HUES6 (cell line): ENCODE measurements around the gene DNAJB4.
"Not testable (repeated sequence)": the region's sequence is repeated elsewhere in the genome, so short reads cannot be mapped to it uniquely, and the experiment has no call there.

Source experiments
- H3K27ac ChIP-seq: 2 replicates; pipeline ENCODE4 v1.7.0; 2013; ENCODE audit warnings: low read depth, mild to moderate bottlenecking, low read length, inconsistent platforms
- H3K27me3 ChIP-seq: 2 replicates; pipeline ENCODE4 v1.6.1; 2013; ENCODE audit warnings: low read length; ENCODE audit not compliant: control insufficient read depth, insufficient read depth
- H3K36me3 ChIP-seq: 2 replicates; pipeline ENCODE4 v1.6.1; 2013; ENCODE audit warnings: low read length; ENCODE audit not compliant: control insufficient read depth, insufficient read depth
- H3K4me1 ChIP-seq: 2 replicates; pipeline ENCODE4 v1.6.1; 2013; ENCODE audit warnings: low read length; ENCODE audit not compliant: control insufficient read depth, insufficient read depth
- H3K4me3 ChIP-seq: 2 replicates; pipeline ENCODE4 v1.5.1; 2013; ENCODE audit warnings: low read depth, low read length
- H3K9ac ChIP-seq: one replicate; pipeline ENCODE4 v1.6.1; 2013; ENCODE audit warnings: mild to moderate bottlenecking, low read length
- H3K9me3 ChIP-seq: 2 replicates; pipeline ENCODE4 v1.6.1; 2013; ENCODE audit warnings: low read depth, low read length; ENCODE audit not compliant: control insufficient read depth, insufficient read depth

DNAJB4 gene

GRCh38 chr1:77976433-77977076 lies 28.2 kb upstream of the DNAJB4 start:
- Histone ChIP-seq H3K36me3 (peaks cover 43% of the 10 kb centered on the region), H3K9ac (peak overlapping the region; percentile 15), H3K9me3 (no peaks in the 10 kb centered on the region), H3K4me1 (peaks cover 33% of the 10 kb centered on the region), H3K27ac (peak overlapping the region; percentile 29; the same call in 1 of the 2 replicates), H3K4me3 (peak overlapping the region; percentile 94), H3K27me3 (no peaks in the 10 kb centered on the region)

- peak overlapping the region; percentile 96 for H3K27ac ChIP-seq
- peaks cover 27% of the 10 kb centered on the region for H3K4me1 ChIP-seq
- peak overlapping the region; percentile 100 for H3K9ac ChIP-seq
- no peaks in the 10 kb centered on the region for H3K27me3 ChIP-seq
- H3K36me3 ChIP-seq: peaks cover 38% of the 10 kb centered on the region
- H3K4me3 ChIP-seq: peak overlapping the region; percentile 94
- H3K9me3 ChIP-seq: no peaks in the 10 kb centered on the region
Measured at GRCh38 chr1:77977989-77978292, 26.8 kb upstream of the DNAJB4 start.

- Histone ChIP-seq H3K27ac (peak overlapping the region; percentile 96), H3K9me3 (no peaks in the 10 kb centered on the region), H3K4me1 (peaks cover 26% of the 10 kb centered on the region), H3K36me3 (peaks cover 38% of the 10 kb centered on the region), H3K9ac (peak overlapping the region; percentile 100), H3K27me3 (no peaks in the 10 kb centered on the region), H3K4me3 (peak overlapping the region; percentile 94)
Measured at GRCh38 chr1:77978293-77978968, 26.3 kb upstream of the DNAJB4 start.

- Histone ChIP-seq H3K27ac (peak within 1 kb of the TSS; percentile 96), H3K9me3 (no peaks in the 10 kb centered on the region), H3K36me3 (peaks cover 37% of the 10 kb centered on the region), H3K27me3 (no peaks in the 10 kb centered on the region), H3K9ac (peak within 1 kb of the TSS; percentile 100), H3K4me1 (peaks cover 30% of the 10 kb centered on the region), H3K4me3 (peak within 1 kb of the TSS; percentile 94)
Measured at GRCh38 chr1:77978969-77979876, 25.5 kb upstream of the DNAJB4 start, which contains the start of gene FUBP1. Gene FUBP1, minus strand, starts transcription at chr1:77979072. Its CDS starts 68 bp downstream, at chr1:77979004.

GRCh38 chr1:77983352-77983996 lies 21.3 kb upstream of the DNAJB4 start:
- H3K27me3 ChIP-seq, H3K9ac ChIP-seq, H3K27ac ChIP-seq, H3K36me3 ChIP-seq, H3K9me3 ChIP-seq, H3K4me3 ChIP-seq: not testable (repeated sequence)
- peaks cover 22% of the 10 kb centered on the region; the same call in 1 of the 2 replicates for H3K4me1 ChIP-seq

GRCh38 chr1:77983997-77984355 lies 20.8 kb upstream of the DNAJB4 start:
- Histone ChIP-seq H3K27ac (no peak overlapping the region), H3K9me3 (no peaks in the 10 kb centered on the region), H3K9ac (no peak overlapping the region), H3K4me1 (peaks cover 22% of the 10 kb centered on the region; the same call in 1 of the 2 replicates), H3K27me3 (no peaks in the 10 kb centered on the region), H3K4me3 (no peak overlapping the region), H3K36me3 (peaks cover 3% of the 10 kb centered on the region; the same call in 1 of the 2 replicates)

GRCh38 chr1:77984629-77985028 lies 20.1 kb upstream of the DNAJB4 start:
- Histone ChIP-seq H3K9me3 (no peaks in the 10 kb centered on the region), H3K36me3 (peaks cover 3% of the 10 kb centered on the region; the same call in 1 of the 2 replicates), H3K4me3 (no peak overlapping the region), H3K27me3 (no peaks in the 10 kb centered on the region), H3K9ac (no peak overlapping the region), H3K27ac (no peak overlapping the region), H3K4me1 (peaks cover 22% of the 10 kb centered on the region; the same call in 1 of the 2 replicates)

GRCh38 chr1:77986810-77987209 lies 17.9 kb upstream of the DNAJB4 start:
- Histone ChIP-seq H3K9ac (no peak overlapping the region), H3K4me3 (no peak overlapping the region), H3K27me3 (no peaks in the 10 kb centered on the region), H3K27ac (no peak overlapping the region), H3K9me3 (no peaks in the 10 kb centered on the region), H3K36me3 (no peaks in the 10 kb centered on the region), H3K4me1 (peaks cover 19% of the 10 kb centered on the region; the same call in 1 of the 2 replicates)

GRCh38 chr1:77987919-77988318 lies 16.8 kb upstream of the DNAJB4 start:
- Histone ChIP-seq H3K4me3 (no peak overlapping the region), H3K4me1 (peaks cover 19% of the 10 kb centered on the region; the same call in 1 of the 2 replicates), H3K36me3 (peaks cover under 1% of the 10 kb centered on the region; the same call in 1 of the 2 replicates), H3K9ac (no peak overlapping the region), H3K27me3 (no peaks in the 10 kb centered on the region), H3K27ac (no peak overlapping the region), H3K9me3 (no peaks in the 10 kb centered on the region)

GRCh38 chr1:77989744-77990143 lies 15.0 kb upstream of the DNAJB4 start:
- H3K27ac ChIP-seq: no peak overlapping the region
- no peaks in the 10 kb centered on the region for H3K9me3 ChIP-seq
- peaks cover 13% of the 10 kb centered on the region; the same call in 1 of the 2 replicates for H3K4me1 ChIP-seq
- peaks cover 2% of the 10 kb centered on the region; the same call in 1 of the 2 replicates for H3K36me3 ChIP-seq
- H3K4me3 ChIP-seq: no peak overlapping the region
- H3K27me3 ChIP-seq: no peaks in the 10 kb centered on the region
- H3K9ac ChIP-seq: no peak overlapping the region
